ENCODE data around the gene CARMIL1.

CARMIL1 gene

GRCh38 chr6:25556516-25556915, 277.3 kb downstream of the CARMIL1 start:
- TF ChIP-seq POU2F2 (IDR thresholded peaks at IDR 0.05; ENCODE audit: low read depth, low read length) (no peak), POLR2AphosphoS5 (IDR thresholded peaks at IDR 0.05; ENCODE audit: low read depth, low read length) (no peak), POLR2A (IDR thresholded peaks at IDR 0.05; ENCODE audit: low read depth, low read length) (no peak), TAF1 (IDR thresholded peaks at IDR 0.05; ENCODE audit: low read depth, low read length) (no peak)
- DNase-seq (ENCODE audit: insufficient read length, low spot score) = peak; percentile 15
- peak; percentile 96 for FAIRE-seq

GRCh38 chr6:25558155-25558817, 279.1 kb downstream of the CARMIL1 start:
- TF ChIP-seq POU2F2 (IDR thresholded peaks at IDR 0.05; ENCODE audit: low read depth, low read length) (no peak), TAF1 (IDR thresholded peaks at IDR 0.05; ENCODE audit: low read depth, low read length) (no peak), SPI1 (IDR thresholded peaks at IDR 0.05; ENCODE audit: low read depth, low read length) (no peak), POLR2AphosphoS5 (IDR thresholded peaks at IDR 0.05; ENCODE audit: low read depth, low read length) (no peak), POLR2A (IDR thresholded peaks at IDR 0.05; ENCODE audit: low read depth, low read length) (no peak)
- DNase-seq (ENCODE audit: insufficient read length, low spot score) (no peak), FAIRE-seq (no peak)

- DNase-seq (ENCODE audit: insufficient read length, low spot score) = no peak
- TF ChIP-seq POLR2A (IDR thresholded peaks at IDR 0.05; ENCODE audit: low read depth, low read length) = no peak
- TF ChIP-seq POU2F2 (IDR thresholded peaks at IDR 0.05; ENCODE audit: low read depth, low read length) = no peak
- no peak for TF ChIP-seq SPI1 (IDR thresholded peaks at IDR 0.05; ENCODE audit: low read depth, low read length)
- TF ChIP-seq PAX5 (IDR thresholded peaks at IDR 0.05; ENCODE audit: insufficient read depth, low read length, severe bottlenecking) = no peak
- TF ChIP-seq TAF1 (IDR thresholded peaks at IDR 0.05; ENCODE audit: low read depth, low read length) = no peak
- no peak for TF ChIP-seq POLR2AphosphoS5 (IDR thresholded peaks at IDR 0.05; ENCODE audit: low read depth, low read length)
- FAIRE-seq = no peak
Observed at GRCh38 chr6:25560865-25561264, 281.7 kb downstream of the CARMIL1 start.

GRCh38 chr6:25564943-25565342, 285.8 kb downstream of the CARMIL1 start:
- DNase-seq (ENCODE audit: insufficient read length, low spot score) (no peak), FAIRE-seq (no peak)
- TF ChIP-seq POLR2A (IDR thresholded peaks at IDR 0.05; ENCODE audit: low read depth, low read length) = no peak
- TF ChIP-seq POLR2AphosphoS5 (IDR thresholded peaks at IDR 0.05; ENCODE audit: low read depth, low read length) = no peak
- no peak for TF ChIP-seq POU2F2 (IDR thresholded peaks at IDR 0.05; ENCODE audit: low read depth, low read length)
- no peak for TF ChIP-seq TAF1 (IDR thresholded peaks at IDR 0.05; ENCODE audit: low read depth, low read length)
- no peak for TF ChIP-seq SPI1 (IDR thresholded peaks at IDR 0.05; ENCODE audit: low read depth, low read length)
- no peak for TF ChIP-seq PAX5 (IDR thresholded peaks at IDR 0.05; ENCODE audit: insufficient read depth, low read length, severe bottlenecking)

GRCh38 chr6:25570578-25570977, 291.4 kb downstream of the CARMIL1 start:
- DNase-seq (ENCODE audit: insufficient read length, low spot score) (no peak), FAIRE-seq (no peak)
- no peak for TF ChIP-seq POU2F2 (IDR thresholded peaks at IDR 0.05; ENCODE audit: low read depth, low read length)
- no peak for TF ChIP-seq POLR2A (IDR thresholded peaks at IDR 0.05; ENCODE audit: low read depth, low read length)
- TF ChIP-seq TAF1 (IDR thresholded peaks at IDR 0.05; ENCODE audit: low read depth, low read length) = no peak
- TF ChIP-seq SPI1 (IDR thresholded peaks at IDR 0.05; ENCODE audit: low read depth, low read length) = no peak
- TF ChIP-seq PAX5 (IDR thresholded peaks at IDR 0.05; ENCODE audit: insufficient read depth, low read length, severe bottlenecking) = no peak
- TF ChIP-seq POLR2AphosphoS5 (IDR thresholded peaks at IDR 0.05; ENCODE audit: low read depth, low read length) = no peak

DNA sequence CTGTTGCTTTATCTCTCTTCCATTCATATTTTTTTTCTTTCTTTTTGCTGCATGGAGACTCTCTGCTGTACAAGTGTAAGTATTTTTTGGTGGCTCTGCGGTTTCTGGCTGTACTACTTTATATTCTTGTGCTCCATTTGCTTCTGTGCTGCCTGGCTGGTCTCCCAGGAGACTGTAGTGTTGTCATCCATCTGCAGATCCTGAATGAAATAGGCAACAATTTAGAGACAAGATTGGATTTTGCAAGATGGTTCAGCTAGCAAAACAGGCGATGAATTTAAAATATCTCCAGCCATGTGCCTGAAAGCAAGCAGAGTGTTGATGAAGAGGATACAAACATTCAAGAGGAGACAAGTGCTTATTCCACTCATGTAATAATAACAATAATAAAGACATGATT, 297.7 kb downstream of the CARMIL1 start:
- FAIRE-seq (no peak), DNase-seq (ENCODE audit: insufficient read length, low spot score) (no peak)
- no peak for TF ChIP-seq SPI1 (IDR thresholded peaks at IDR 0.05; ENCODE audit: low read depth, low read length)
- TF ChIP-seq PAX5 (IDR thresholded peaks at IDR 0.05; ENCODE audit: insufficient read depth, low read length, severe bottlenecking) = no peak
- TF ChIP-seq POLR2A (IDR thresholded peaks at IDR 0.05; ENCODE audit: low read depth, low read length) = no peak
- TF ChIP-seq POU2F2 (IDR thresholded peaks at IDR 0.05; ENCODE audit: low read depth, low read length) = no peak
- TF ChIP-seq POLR2AphosphoS5 (IDR thresholded peaks at IDR 0.05; ENCODE audit: low read depth, low read length) = no peak
- no peak for TF ChIP-seq TAF1 (IDR thresholded peaks at IDR 0.05; ENCODE audit: low read depth, low read length)

- no peak for DNase-seq (ENCODE audit: insufficient read length, low spot score)
- no peak for FAIRE-seq
- no peak for TF ChIP-seq POLR2A (IDR thresholded peaks at IDR 0.05; ENCODE audit: low read depth, low read length)
- TF ChIP-seq POLR2AphosphoS5 (IDR thresholded peaks at IDR 0.05; ENCODE audit: low read depth, low read length) = no peak
- TF ChIP-seq TAF1 (IDR thresholded peaks at IDR 0.05; ENCODE audit: low read depth, low read length) = no peak
- no peak for TF ChIP-seq PAX5 (IDR thresholded peaks at IDR 0.05; ENCODE audit: insufficient read depth, low read length, severe bottlenecking)
- TF ChIP-seq SPI1 (IDR thresholded peaks at IDR 0.05; ENCODE audit: low read depth, low read length) = no peak
Observed at GRCh38 chr6:25578538-25578937, 299.4 kb downstream of the CARMIL1 start.

DNA sequence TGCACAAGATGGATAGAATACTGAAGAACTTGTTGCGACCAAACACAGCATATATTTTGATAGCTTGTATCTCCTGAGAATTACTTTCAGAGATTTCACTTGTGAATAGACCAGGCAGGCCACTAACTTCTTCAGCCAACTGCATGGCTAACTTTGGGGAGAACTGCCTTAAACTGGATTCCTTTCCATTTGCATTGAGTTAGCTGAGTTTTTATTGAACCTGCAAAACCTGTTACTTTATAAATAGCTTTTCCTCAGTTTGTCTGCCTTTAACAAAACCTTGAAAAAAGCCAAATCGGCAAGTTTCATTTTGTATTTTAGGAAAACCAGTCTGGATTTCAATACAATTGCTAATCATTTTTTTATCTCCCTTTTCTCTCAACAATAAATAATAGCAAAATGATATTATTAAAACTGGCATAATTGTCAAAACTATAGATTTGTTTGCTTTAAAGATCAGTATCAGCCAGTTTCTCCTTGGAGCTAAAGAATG, 300.3 kb downstream of the CARMIL1 start:
- TF ChIP-seq POLR2AphosphoS5 (IDR thresholded peaks at IDR 0.05; ENCODE audit: low read depth, low read length) = no peak
- TF ChIP-seq POU2F2 (IDR thresholded peaks at IDR 0.05; ENCODE audit: low read depth, low read length) = no peak
- TF ChIP-seq PAX5 (IDR thresholded peaks at IDR 0.05; ENCODE audit: insufficient read depth, low read length, severe bottlenecking) = no peak
- no peak for TF ChIP-seq SPI1 (IDR thresholded peaks at IDR 0.05; ENCODE audit: low read depth, low read length)
- TF ChIP-seq POLR2A (IDR thresholded peaks at IDR 0.05; ENCODE audit: low read depth, low read length) = no peak
- no peak for TF ChIP-seq TAF1 (IDR thresholded peaks at IDR 0.05; ENCODE audit: low read depth, low read length)
- DNase-seq (ENCODE audit: insufficient read length, low spot score) = no peak
- FAIRE-seq = no peak

DNA sequence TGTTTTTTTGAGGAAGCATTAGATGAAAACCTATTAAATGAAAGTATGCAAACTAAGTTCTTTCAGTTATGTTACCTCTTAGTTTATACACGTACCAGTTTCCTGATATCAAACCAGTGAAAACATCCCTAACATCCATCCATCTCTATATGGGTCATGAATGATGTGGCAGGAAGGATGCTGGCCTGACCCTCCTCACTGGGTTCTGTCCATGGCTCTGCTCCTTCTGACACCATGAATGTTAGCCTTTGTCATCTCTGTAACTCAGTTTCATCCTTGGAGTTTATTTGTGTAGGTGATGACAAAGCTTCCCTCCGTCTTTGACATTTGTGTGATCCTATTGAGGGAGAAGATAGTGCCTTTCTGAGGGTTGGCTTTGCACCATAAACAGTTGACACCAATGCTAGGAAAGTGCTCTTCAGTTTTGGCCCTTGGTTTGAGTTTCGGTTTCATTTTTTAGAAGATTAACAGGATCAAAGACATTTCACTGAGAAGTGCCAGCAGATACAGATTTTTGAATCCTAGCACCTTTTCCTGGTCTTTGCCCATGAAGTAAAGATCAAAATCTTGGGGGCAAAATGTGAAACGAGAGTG, 300.8 kb downstream of the CARMIL1 start:
- no peak for FAIRE-seq
- no peak for DNase-seq (ENCODE audit: insufficient read length, low spot score)
- TF ChIP-seq POLR2A (IDR thresholded peaks at IDR 0.05; ENCODE audit: low read depth, low read length) (no peak), SPI1 (IDR thresholded peaks at IDR 0.05; ENCODE audit: low read depth, low read length) (no peak), PAX5 (IDR thresholded peaks at IDR 0.05; ENCODE audit: insufficient read depth, low read length, severe bottlenecking) (no peak), TAF1 (IDR thresholded peaks at IDR 0.05; ENCODE audit: low read depth, low read length) (no peak), POLR2AphosphoS5 (IDR thresholded peaks at IDR 0.05; ENCODE audit: low read depth, low read length) (no peak), POU2F2 (IDR thresholded peaks at IDR 0.05; ENCODE audit: low read depth, low read length) (no peak)
